ENCODE results near the gene OR51V1. TPM values are rescaled to one million over a fixed set of nuclear protein-coding genes. Genes with fewer than 3 reads are reported as not detected.

Gene OR51V1
- total and polyA plus RNA-seq, 2 of the 13 experiments (the other 11 are each of a cell fraction or from before 2014, with no cell fraction given) = not detected

GRCh38 chr11:5224538-5225479, 24.3 kb upstream of the OR51V1 start (continued):
- TF ChIP-seq ATRX (CRISPR knock-in tag; IDR thresholded peaks at IDR 0.05; ENCODE audit: borderline replicate concordance) (no peak), HES4 (CRISPR knock-in tag; IDR thresholded peaks at IDR 0.05; ENCODE audit: borderline replicate concordance) (no peak), ZNF441 (CRISPR knock-in tag; IDR thresholded peaks at IDR 0.05; ENCODE audit: borderline replicate concordance) (no peak), ZNF850 (CRISPR knock-in tag; conservative IDR thresholded peaks at IDR 0.05) (no peak), MTF1 (CRISPR knock-in tag; IDR thresholded peaks at IDR 0.05) (no peak), ZNF800 (CRISPR knock-in tag; IDR thresholded peaks at IDR 0.05) (no peak), FOXM1 (CRISPR knock-in tag; IDR thresholded peaks at IDR 0.05) (no peak), DMTF1 (CRISPR knock-in tag; IDR thresholded peaks at IDR 0.05) (no peak), PRDM4 (CRISPR knock-in tag; IDR thresholded peaks at IDR 0.05; ENCODE audit: borderline replicate concordance) (no peak), ZNF768 (CRISPR knock-in tag; IDR thresholded peaks at IDR 0.05) (no peak)

Measured in HepG2 (cell line).